ENCODE measurements around the gene MALRD1. TPM values are rescaled to one million over a fixed set of nuclear protein-coding genes. Genes with fewer than 3 reads are reported as not detected.
A peak's percentile ranks its signal among the peaks of the same experiment; 100 is the strongest.
"Not testable (repeated sequence)": the region's sequence is repeated elsewhere in the genome, so short reads cannot be mapped to it uniquely, and the experiment has no call there.

MALRD1 gene
- total RNA-seq, 6 experiments from 2014 or later: 0.29 to 0.49 (median 0.34) TPM; not detected in 2

DNA sequence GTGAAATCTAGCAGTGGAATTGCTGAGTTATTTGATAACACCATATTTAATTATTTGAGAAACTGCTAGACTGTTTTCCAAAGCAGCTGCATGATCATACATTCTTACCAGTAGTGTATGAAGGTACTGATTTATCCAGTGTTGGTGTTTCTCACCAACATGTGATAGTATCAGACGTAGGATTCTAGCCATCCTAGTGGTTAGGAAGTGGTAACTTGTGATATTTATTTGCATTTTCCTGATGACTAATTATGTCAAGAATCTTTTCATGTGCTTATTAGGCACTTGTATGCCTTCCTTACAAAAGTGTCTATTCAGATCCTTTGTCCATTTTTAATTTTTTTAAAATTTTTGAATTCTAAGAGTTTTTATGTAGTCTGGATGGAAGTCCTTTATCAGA is 713.4 kb downstream of the MALRD1 start:
- no peak for TF ChIP-seq POLR2A (IDR thresholded peaks at IDR 0.05)
- TF ChIP-seq, protein P1, sequence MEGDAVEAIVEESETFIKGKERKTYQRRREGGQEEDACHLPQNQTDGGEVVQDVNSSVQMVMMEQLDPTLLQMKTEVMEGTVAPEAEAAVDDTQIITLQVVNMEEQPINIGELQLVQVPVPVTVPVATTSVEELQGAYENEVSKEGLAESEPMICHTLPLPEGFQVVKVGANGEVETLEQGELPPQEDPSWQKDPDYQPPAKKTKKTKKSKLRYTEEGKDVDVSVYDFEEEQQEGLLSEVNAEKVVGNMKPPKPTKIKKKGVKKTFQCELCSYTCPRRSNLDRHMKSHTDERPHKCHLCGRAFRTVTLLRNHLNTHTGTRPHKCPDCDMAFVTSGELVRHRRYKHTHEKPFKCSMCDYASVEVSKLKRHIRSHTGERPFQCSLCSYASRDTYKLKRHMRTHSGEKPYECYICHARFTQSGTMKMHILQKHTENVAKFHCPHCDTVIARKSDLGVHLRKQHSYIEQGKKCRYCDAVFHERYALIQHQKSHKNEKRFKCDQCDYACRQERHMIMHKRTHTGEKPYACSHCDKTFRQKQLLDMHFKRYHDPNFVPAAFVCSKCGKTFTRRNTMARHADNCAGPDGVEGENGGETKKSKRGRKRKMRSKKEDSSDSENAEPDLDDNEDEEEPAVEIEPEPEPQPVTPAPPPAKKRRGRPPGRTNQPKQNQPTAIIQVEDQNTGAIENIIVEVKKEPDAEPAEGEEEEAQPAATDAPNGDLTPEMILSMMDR (IDR thresholded peaks at IDR 0.05): no peak
- no peak overlapping the region for H3K27ac ChIP-seq
- intact Hi-C loops (cut with DNase I): no loop called here
- H3K9me3 ChIP-seq: no peaks in the 10 kb centered on the region
- 45% methylated on average over 1 of the region's 1 CpG for WGBS (ENCODE audit: insufficient coverage, low coverage, low lambda C conversion rate, missing lambda C conversion rate)
- ATAC-seq: no peak
- no peaks in the 10 kb centered on the region for H3K27me3 ChIP-seq
- H3K4me3 ChIP-seq: no peak overlapping the region
- DNase-seq: no peak
- no peaks in the 10 kb centered on the region for H3K4me1 ChIP-seq
- no peaks in the 10 kb centered on the region for H3K36me3 ChIP-seq

DNA sequence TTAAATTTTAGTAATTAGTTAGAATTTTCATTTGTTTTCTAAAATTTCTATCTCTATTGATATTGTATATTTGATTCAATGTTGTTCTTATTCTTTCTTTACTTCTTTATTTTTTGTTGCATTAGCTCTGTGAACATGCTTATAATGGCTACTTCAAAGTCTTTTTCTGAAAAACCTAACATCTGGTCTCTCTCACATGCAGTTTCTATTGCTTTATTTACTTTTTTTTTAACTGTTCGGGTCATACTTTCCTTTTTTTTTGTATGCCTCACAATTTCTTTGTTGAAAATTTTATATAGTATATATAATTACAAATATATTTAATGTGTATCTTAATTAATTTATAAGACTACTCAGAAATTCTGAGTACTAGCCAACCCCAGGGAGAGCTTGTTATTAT is 715.5 kb downstream of the MALRD1 start:
- ATAC-seq (no peak), DNase-seq (no peak)
- H3K36me3 ChIP-seq: no peaks in the 10 kb centered on the region
- no peaks in the 10 kb centered on the region for H3K9me3 ChIP-seq
- no peaks in the 10 kb centered on the region for H3K27me3 ChIP-seq
- intact Hi-C loops (cut with DNase I): no loop called here
- no peaks in the 10 kb centered on the region for H3K4me1 ChIP-seq
- no peak overlapping the region for H3K27ac ChIP-seq
- WGBS (ENCODE audit: insufficient coverage, low coverage, low lambda C conversion rate, missing lambda C conversion rate): 55% methylated on average over 1 of the region's 1 CpG
- H3K4me3 ChIP-seq: no peak overlapping the region
- TF ChIP-seq POLR2A (IDR thresholded peaks at IDR 0.05): no peak
- TF ChIP-seq, protein P1 (IDR thresholded peaks at IDR 0.05): no peak

DNA sequence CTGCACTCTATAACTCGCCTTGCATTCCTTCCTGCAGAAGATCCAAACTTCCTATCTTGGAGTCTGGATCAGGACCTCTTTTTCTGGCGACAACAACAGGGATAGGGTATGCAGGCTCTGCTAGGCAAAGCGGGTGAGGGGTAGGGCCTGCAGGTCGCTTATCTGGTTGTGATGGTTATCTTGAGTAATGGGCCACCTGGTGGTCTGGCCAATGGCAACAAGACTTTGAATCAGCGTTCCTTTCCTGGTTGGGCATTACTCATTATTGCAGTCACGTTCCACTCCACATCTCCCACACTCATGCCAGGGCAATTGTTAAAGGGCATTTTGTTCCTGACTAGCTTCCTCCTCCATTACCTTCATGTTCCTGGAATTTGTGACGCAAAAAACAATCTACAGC is 719.3 kb downstream of the MALRD1 start:
- Histone ChIP-seq H3K9me3 (no peaks in the 10 kb centered on the region), H3K4me3 (no peak overlapping the region), H3K36me3 (no peaks in the 10 kb centered on the region), H3K27me3 (no peaks in the 10 kb centered on the region), H3K27ac (no peak overlapping the region), H3K4me1 (no peaks in the 10 kb centered on the region)
- TF ChIP-seq POLR2A (IDR thresholded peaks at IDR 0.05): no peak
- TF ChIP-seq, protein P1 (IDR thresholded peaks at IDR 0.05): no peak
- WGBS (ENCODE audit: insufficient coverage, low coverage, low lambda C conversion rate, missing lambda C conversion rate): 33% methylated on average over 7 of the region's 7 CpGs
- intact Hi-C loops (cut with DNase I): no loop called here
- ATAC-seq: no peak
- DNase-seq: no peak

DNA sequence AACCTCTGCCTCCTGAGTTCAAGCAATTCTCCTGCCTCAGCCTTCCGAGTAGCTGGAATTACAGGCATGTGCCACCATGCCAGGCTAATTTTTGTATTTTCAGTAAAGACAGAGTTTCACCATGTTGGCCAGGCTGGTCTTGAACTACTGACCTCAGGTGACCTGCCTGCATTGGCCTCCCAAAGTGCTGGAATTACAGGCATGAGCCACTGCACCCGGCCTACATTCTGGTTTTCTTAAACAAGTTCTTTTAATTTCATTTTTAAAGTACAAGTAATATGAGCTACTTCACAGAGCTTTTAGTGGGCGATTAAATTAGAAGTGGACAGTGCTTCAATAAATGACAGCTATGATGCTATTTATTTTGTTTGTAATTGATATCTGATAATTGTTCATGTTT is 721.2 kb downstream of the MALRD1 start:
- WGBS (ENCODE audit: insufficient coverage, low coverage, low lambda C conversion rate, missing lambda C conversion rate): 82% methylated on average over 3 of the region's 3 CpGs
- DNase-seq; H3K4me3 ChIP-seq; ATAC-seq; H3K9me3 ChIP-seq; H3K27me3 ChIP-seq; intact Hi-C loops (cut with DNase I); H3K36me3 ChIP-seq; H3K4me1 ChIP-seq; H3K27ac ChIP-seq: not testable (repeated sequence)

DNA sequence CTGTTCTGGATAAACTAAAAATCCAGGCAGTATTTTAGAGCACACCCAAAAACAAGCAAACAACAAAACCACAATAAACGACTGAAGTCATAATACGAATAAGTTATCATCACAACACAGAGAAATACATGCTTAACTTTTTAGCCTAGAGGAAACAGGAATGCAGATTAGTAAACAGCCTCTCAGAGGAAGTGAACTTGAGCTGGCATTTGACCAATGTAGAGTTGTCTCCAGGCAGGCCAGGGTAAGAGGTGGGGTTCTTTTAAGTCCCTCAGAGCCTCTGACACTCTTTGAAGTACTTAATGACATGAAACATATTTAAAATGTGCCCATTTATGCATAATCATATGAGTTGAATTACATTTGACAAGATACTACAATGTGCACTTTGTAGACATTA is 724.4 kb downstream of the MALRD1 start:
- intact Hi-C loops (cut with DNase I): no loop called here
- Histone ChIP-seq H3K9me3 (no peaks in the 10 kb centered on the region), H3K4me1 (no peaks in the 10 kb centered on the region), H3K36me3 (no peaks in the 10 kb centered on the region), H3K27me3 (no peaks in the 10 kb centered on the region), H3K4me3 (no peak overlapping the region), H3K27ac (no peak overlapping the region)
- TF ChIP-seq POLR2A (IDR thresholded peaks at IDR 0.05): no peak
- TF ChIP-seq, protein P1 (IDR thresholded peaks at IDR 0.05): no peak
- ATAC-seq (peak in 3 of 4 donors; percentile 43 to 64 (median 57)), DNase-seq (no peak)
- WGBS (ENCODE audit: insufficient coverage, low coverage, low lambda C conversion rate, missing lambda C conversion rate): 21% methylated on average over 2 of the region's 2 CpGs

Measured in right lobe of liver (tissue), 6 donors.